ENCODE results near the gene SMAD9.

Gene SMAD9

GRCh38 chr13:36862002-36862685, 57.9 kb downstream of the SMAD9 start:
- DNase-seq = no peak

- DNase-seq = no peak
Measured at GRCh38 chr13:36859259-36859658, 60.8 kb downstream of the SMAD9 start.

- DNase-seq = peak; percentile 84
Measured at GRCh38 chr13:36858290-36858689, 61.7 kb downstream of the SMAD9 start.

GRCh38 chr13:36857253-36857652, 62.8 kb downstream of the SMAD9 start:
- DNase-seq = no peak

GRCh38 chr13:36850790-36851438, 69.1 kb downstream of the SMAD9 start:
- peak; percentile 41 for DNase-seq

- DNase-seq = no peak
Measured at GRCh38 chr13:36848199-36848982, 71.6 kb downstream of the SMAD9 start.

GRCh38 chr13:36847606-36848005, 72.4 kb downstream of the SMAD9 start:
- DNase-seq = no peak

GRCh38 chr13:36841391-36841790, 78.6 kb downstream of the SMAD9 start:
- no peak for DNase-seq

GRCh38 chr13:36840718-36841250, 79.3 kb downstream of the SMAD9 start:
- DNase-seq = no peak

GRCh38 chr13:36839981-36840380, 80.1 kb downstream of the SMAD9 start:
- DNase-seq = no peak

GRCh38 chr13:36839281-36839680, 80.8 kb downstream of the SMAD9 start:
- DNase-seq = no peak

GRCh38 chr13:36837354-36838092, 82.5 kb downstream of the SMAD9 start:
- DNase-seq = no peak

GRCh38 chr13:36834299-36834698, 85.7 kb downstream of the SMAD9 start:
- no peak for DNase-seq

- DNase-seq = no peak
Measured at GRCh38 chr13:36831291-36831690, 88.7 kb downstream of the SMAD9 start.

GRCh38 chr13:36829753-36830152, 90.3 kb downstream of the SMAD9 start:
- no peak for DNase-seq

GRCh38 chr13:36822785-36823184, 97.3 kb downstream of the SMAD9 start:
- no peak for DNase-seq

- no peak for DNase-seq
Measured at GRCh38 chr13:36820222-36820621, 99.8 kb downstream of the SMAD9 start.

- DNase-seq = no peak
Measured at GRCh38 chr13:36819739-36820090, 100.3 kb downstream of the SMAD9 start.

- peak; percentile 97 for DNase-seq
Measured at GRCh38 chr13:36818804-36819738, 101.0 kb downstream of the SMAD9 start, which contains the start of gene RFXAP. TSS of gene RFXAP (plus strand) at chr13:36819222. CDS start at chr13:36819358, 136 bp downstream.

GRCh38 chr13:36817996-36818803, 101.8 kb downstream of the SMAD9 start:
- no peak for DNase-seq

- DNase-seq = no peak
Measured at GRCh38 chr13:36815062-36815461, 105.0 kb downstream of the SMAD9 start.
